HL-60 (cell line): ENCODE results near the gene LY9.

Experiments
- CTCF ChIP-seq: IDR thresholded peaks from one replicate; pipeline ENCODE4 v1.5.1; 2011; ENCODE audit warnings: low read length, control low read depth, inconsistent platforms; ENCODE audit not compliant: insufficient read depth
- POLR2AphosphoS5 ChIP-seq: IDR thresholded peaks from 2 replicates; pipeline ENCODE4 v1.6.1; 2012; ENCODE audit warnings: low read depth

- TF ChIP-seq CTCF: no peak
- no peak for TF ChIP-seq POLR2AphosphoS5
These were observed 33.8 kb downstream of the LY9 start for GRCh38 chr1:160829766-160830165.
